NCI-H2227 (cell line): ENCODE measurements around the gene HNRNPM.
A peak's percentile ranks its signal among the peaks of the same experiment; 100 is the strongest.
"Not testable (repeated sequence)": the region's sequence is repeated elsewhere in the genome, so short reads cannot be mapped to it uniquely, and the experiment has no call there.

Experiments
- DNase-seq: peaks from one replicate; lab custom pipeline; 2025; ENCODE audit not compliant: unreplicated experiment; lab: John Stamatoyannopoulos, UW

The HNRNPM gene

DNA sequence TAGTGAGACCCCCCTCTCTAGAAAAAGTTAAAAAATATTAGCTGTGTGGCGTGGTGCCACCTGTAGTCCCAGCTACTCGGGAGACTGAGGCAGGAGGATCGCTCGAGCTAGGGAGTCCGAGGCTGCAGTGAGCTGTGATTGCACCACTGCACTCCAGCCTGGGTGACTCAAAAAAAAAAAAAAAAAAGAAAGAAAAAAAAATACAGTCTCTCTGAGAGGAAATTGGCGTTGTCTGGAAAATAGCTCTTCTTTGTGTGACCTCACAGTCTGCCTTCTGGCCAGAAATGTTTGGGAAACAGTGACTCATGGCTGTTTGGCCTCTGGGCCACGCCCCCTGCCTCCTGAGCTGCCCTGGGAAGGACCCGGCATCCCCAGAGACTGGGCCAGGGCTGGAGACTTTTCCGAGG is 21.0 kb upstream of the HNRNPM start:
- DNase-seq, result no peak

DNA sequence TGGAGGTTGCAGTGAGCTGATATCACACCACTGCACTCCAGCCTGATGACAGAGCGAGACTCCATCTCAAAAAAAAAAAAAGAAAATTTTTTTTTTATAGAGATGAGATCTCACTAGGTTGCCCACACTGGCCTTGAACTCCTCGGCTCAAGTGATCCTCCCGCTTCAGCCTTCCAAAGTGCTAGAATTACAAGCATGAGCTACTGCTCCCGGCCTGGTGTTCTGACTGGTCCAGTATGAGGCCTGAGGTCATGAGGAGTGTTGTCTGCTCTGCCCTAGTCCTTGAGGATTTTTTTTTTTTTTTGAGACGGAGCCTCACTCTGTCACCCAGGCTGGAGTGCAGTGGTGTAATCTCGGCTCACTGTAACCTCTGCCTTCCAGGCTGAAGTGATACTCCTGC is 19.4 kb upstream of the HNRNPM start:
- not testable (repeated sequence) for DNase-seq

DNA sequence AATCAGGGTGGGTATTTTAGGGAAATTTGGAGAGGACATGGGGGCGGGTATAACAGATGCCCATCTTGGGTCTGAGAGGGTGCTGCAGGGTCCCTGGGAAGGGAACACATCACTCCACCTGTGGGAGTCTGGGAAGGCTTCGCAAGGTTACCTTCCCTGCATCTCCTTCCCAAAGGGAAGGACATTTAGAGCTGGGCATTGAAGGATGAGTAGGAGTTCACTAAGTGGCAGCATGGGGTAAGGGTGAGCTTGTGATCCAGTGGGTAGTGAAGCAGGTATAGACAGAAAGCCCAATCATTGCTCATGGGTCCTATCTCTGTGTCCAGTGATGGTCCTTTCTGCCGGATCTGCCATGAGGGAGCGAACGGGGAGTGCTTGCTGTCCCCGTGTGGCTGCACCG is 18.5 kb upstream of the HNRNPM start:
- DNase-seq, result no peak

GRCh38 chr19:8429044-8429443 is 15.7 kb upstream of the HNRNPM start:
- no peak for DNase-seq

- no peak for DNase-seq
These were observed 14.9 kb upstream of the HNRNPM start for GRCh38 chr19:8429826-8430225.

- no peak for DNase-seq
These were observed 14.1 kb upstream of the HNRNPM start for GRCh38 chr19:8430650-8431049.

DNA sequence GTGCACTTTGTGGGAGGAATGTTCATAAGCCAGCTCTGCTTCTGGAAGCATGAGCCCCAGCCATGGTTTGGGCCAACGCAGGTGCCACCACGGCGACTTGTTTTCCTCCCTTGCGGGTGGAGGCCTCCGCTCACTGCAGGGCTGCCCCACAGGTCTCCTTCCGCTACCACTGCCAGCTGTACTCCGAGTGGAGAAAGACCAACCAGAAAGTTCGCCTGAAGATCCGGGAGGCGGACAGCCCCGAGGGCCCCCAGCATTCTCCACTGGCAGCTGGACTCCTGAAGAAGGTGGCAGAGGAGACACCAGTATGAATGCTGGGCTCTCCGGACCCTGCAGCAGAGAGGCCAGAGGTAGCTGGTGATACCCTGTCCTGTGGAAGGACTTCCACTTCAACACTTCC is 6.5 kb upstream of the HNRNPM start:
- no peak for DNase-seq

GRCh38 chr19:8441725-8442544 is 2.8 kb upstream of the HNRNPM start:
- DNase-seq, result no peak

DNA sequence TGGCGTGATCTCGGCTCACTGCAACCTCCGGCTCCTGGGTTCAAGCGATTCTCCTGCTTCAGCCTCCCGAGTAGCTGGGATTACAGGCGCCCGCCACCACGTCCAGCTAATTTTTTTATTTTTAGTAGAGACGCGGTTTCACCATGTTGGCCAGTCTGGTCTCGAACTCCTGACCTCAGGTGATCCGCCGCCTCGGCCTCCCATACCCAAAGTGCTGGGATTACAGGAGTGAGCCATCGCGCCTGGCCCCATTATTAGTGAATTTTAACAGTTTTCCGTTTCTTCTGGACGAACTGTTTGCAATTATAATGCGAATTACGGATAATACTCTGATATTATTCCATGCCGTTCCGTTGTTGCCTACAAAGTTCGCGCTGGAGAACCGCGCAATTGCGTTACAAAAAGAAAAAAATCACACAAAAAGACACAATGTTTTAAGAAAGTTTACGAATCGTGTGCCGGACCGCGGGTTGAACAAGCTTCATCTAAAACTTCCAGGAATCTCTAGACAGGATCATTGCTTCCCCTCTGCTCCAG is 567 bp upstream of the HNRNPM start:
- not testable (repeated sequence) for DNase-seq

- peak; percentile 65 for DNase-seq
These were observed 770 bp downstream of the HNRNPM start for GRCh38 chr19:8445488-8446001.

DNA sequence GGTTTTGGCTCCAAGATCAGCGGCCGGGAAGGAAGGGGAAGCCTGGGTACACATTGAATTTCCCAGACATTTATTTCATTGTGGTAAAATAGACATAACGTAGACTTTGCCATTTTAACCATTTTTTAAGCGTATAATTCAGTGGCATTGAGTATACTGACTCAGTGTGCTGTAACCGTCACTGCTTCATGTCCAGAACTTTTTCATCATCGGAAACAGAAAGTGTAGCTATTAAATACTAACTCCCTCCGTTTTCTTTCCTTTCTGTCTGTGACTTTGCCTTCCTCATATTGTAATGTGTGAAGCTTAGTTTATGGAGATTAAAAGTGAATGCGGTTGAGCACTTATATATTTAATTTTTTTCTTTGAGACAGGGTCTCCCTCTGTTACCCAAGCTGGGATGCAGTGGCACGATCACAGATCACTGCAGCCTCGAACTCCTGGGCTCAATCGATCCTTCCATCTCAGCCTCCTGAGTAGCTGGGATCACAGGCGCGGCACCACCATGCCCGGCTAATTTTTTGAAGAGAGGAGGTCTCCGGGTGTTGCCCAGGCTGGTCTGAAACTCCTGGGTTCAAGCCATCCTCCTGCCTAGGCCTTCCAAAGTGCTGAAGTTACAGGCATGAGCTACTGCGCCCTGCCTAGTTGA is 1.4 kb downstream of the HNRNPM start:
- DNase-seq, result no peak

DNA sequence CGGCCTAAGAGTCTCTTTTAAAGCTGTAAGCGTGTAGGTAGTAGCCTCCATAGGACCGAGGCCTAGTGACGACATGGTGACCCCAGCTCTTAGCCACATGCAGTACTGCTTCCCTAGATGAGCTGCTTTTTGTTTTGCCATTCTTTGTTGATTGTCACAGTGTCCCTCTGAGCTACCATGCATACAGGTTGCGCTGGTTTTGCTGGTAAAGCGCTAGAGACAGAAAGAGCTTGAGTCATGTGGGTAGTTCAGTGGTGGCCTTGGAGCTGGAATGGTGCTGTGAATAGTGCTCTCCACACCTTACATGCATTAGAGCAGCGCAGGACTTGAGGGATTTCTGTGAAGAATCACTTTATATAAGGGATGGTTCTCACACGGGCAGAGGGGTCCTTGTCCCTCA is 5.1 kb downstream of the HNRNPM start:
- DNase-seq, result no peak

- no peak for DNase-seq
These were observed 6.6 kb downstream of the HNRNPM start for GRCh38 chr19:8451377-8451776.

- no peak for DNase-seq
These were observed 7.1 kb downstream of the HNRNPM start for GRCh38 chr19:8451885-8452284.

DNA sequence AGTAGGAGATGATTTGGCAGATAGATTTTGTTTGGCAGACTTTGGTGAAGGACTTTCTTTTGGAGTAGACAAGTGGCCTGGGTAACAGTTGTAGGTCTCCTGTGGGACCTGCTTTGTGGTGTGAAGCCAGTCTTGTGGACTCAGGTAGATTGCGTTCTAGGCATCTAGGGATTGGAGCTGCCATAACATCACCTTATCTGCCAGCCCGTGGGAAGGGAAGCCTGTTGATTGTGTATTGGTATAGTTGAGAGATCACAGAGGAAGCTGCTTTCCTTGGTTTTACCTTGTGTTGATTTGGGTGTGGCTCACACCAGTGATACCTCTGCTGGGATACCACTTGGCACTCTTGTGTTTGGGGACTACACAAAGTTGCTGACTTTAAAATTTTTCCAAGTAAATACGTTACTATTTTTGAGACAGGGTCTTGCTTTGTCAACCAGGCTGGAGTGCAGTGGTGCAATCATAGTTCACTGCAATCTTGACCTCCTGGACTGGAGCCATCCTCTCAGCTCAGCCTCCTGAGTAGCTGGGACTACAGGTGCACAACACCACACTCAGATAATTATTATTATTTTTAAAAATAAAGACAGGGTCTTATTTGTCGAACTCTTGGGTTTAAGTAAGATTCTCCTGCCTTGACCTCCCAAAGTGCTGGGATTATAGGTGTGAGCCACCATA is 7.8 kb downstream of the HNRNPM start:
- DNase-seq, result no peak

DNA sequence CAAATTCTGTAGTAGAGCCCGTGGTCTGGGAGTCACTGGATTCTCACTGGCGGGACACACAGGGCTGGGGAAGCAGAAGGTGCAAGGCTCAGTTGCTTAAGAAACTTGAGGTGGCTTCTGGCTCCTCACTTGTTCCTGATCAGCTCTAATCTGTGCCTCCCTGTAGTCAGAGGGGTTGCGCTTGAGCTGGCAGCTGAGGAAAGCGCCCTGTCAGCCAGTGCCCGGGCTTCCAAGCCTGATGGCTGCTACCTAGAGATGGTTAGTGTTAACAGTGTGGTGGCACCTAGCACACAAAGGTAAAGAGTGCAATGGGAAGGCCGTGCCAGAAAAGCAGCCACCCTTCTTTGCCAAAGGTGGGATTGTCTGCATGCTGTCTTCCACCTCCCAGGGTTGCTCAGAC is 8.8 kb downstream of the HNRNPM start:
- DNase-seq, result no peak

GRCh38 chr19:8454218-8454617 is 9.4 kb downstream of the HNRNPM start:
- no peak for DNase-seq

GRCh38 chr19:8455018-8455417 is 10.2 kb downstream of the HNRNPM start:
- no peak for DNase-seq

DNA sequence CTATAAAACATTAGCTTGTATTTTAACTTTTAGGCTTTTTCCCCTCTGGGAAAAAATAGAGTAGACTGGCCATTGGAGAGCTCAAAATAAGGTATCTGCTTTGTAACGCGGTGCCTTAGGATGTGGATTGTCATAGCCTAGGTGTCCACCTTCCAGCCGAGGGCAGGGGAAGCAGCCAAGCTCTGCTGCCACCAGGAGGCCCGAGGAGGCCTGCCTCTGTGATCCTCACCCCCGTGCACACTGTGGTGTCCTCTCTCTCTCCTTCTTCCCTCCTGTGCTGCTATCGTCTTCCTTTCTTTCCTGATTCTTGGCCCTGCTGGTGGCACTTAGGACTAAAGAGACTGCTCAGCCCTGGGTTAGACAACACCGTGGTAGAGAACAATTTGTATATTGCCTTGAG is 11.3 kb downstream of the HNRNPM start:
- DNase-seq, result no peak

DNA sequence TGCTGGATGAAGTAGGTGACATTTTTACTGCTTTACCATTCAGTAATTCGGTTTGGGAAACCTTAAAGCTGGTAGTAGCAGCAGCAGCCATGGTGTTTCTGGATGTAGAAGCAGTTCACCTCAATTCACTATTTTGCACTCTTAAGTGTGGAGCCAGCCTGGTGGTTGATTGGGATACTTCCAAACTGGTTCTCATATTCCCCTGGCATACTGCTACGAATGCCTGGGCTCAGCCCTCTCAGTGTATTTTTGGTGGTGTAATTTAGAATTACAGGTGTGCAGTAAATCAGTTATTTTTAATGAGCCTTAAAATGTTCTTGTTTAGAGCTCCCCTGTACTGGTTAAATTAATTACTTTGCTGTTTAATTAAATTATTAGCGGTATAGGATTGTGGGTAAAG is 12.4 kb downstream of the HNRNPM start:
- no peak for DNase-seq

- no peak for DNase-seq
These were observed 13.1 kb downstream of the HNRNPM start for GRCh38 chr19:8457827-8458226.

GRCh38 chr19:8458380-8458779 is 13.6 kb downstream of the HNRNPM start:
- no peak for DNase-seq
